Mesothelial cell of epicardium (in vitro differentiated cells): ENCODE measurements around the gene POLA1. TPM values are rescaled to one million over a fixed set of nuclear protein-coding genes. Genes with fewer than 3 reads are reported as not detected.

Experiments used
- total RNA-seq: library from RNA; stranded (reverse); gene quantifications from 3 replicates; pipeline ENCODE4 v1.2.1, GENCODE V29; 2021

Gene POLA1
- total RNA-seq, 1 donor from 2014 or later = 30.4 TPM

Other genes with a start within 250 kb of the POLA1 start
- 23.4 to 26.0 TPM (median 25.5 TPM) in 3 replicates for gene PDK3, start 228.6 kb upstream of the POLA1 start, total RNA-seq
- gene PCYT1B, start 46.6 kb upstream of the POLA1 start, total RNA-seq = 15.8 to 17.3 TPM (median 17.1 TPM) in 3 replicates